Pancreas (tissue), 10 donors: Measurements from ENCODE around the gene ESRRG. TPM values are rescaled to one million over a fixed set of nuclear protein-coding genes. Genes with fewer than 3 reads are reported as not detected.

Experiments used
- ATAC-seq, 4 donors: fragments of 200-7000 bp; cut with Tn5 transposase; one replicate each; pipeline versions ENCODE4 v1.8.0 to v1.9.1; 2020; ENCODE audit warnings: mild to moderate bottlenecking in 4 of 4, moderate library complexity in 4 of 4
- DNase-seq, 6 donors: peaks; one replicate each; pipeline ENCODE4 v3.0.0-alpha.2; 2020
- FAIRE-seq: peaks from 2 replicates; lab custom pipeline; 2012; peaks lifted over from hg19 to GRCh38; lab: Jason Lieb, UNC
- H3K27ac ChIP-seq, 4 donors: fragments of 200-600 bp; sonication (generic); 1 replicate in 3 of 4; 2 replicates in 1 of 4; pipeline versions ENCODE4 v1.5.0 to v1.8.0; 2020
- H3K27me3 ChIP-seq, 4 donors: fragments of 200-600 bp; one replicate each; pipeline ENCODE4 v1.8.0; 2021
- H3K36me3 ChIP-seq, 3 donors: fragments of 200-600 bp; sonication (generic) in 1 of 3; one replicate each; pipeline versions ENCODE4 v1.5.0 to v1.8.0; 2020 to 2021
- H3K4me1 ChIP-seq, 3 donors: fragments of 200-600 bp; one replicate each; pipeline ENCODE4 v1.8.0; 2021
- H3K4me3 ChIP-seq, 4 donors: fragments of 200-600 bp; sonication (generic) in 2 of 4; one replicate each; pipeline versions ENCODE4 v1.5.0 to v1.8.0; 2020 to 2021
- H3K9me3 ChIP-seq, 4 donors: fragments of 200-600 bp; one replicate each; pipeline ENCODE4 v1.8.0; 2021
- WGBS, 2 donors: extraction: QIAGEN DNeasy Blood & Tissue Kit; methylation state at CpG; one replicate each; pipeline ENCODE4 v1.1.7; 2013; 5-methylcytosine and 5-hydroxymethylcytosine counted together
- intact Hi-C, 3 donors: fragments of 100-400 bp; cut with DNase I; formaldehyde crosslinking; loops; one replicate each; pipeline versions ENCODE4 v1.11.1 to v1.14.2; 2022
- polyA plus RNA-seq, 2 donors: library from polyadenylated mRNA; stranded (reverse); fragments of 200-250 nt; gene quantifications; one replicate each; pipeline ENCODE4 v1.2.3, GENCODE V29; 2013
- total RNA-seq, 6 donors: library from RNA; stranded (reverse); fragmentation: NEBNext Ultra II Directional in 4 of 6; extraction: Animal tissue kit (Norgen Biotek cat#: 25700) in 4 of 6; gene quantifications; one replicate each; pipeline versions ENCODE4 v1.2.1 to v1.2.4, GENCODE V29; 2021 to 2023
- TF ChIP-seq, protein P1 (sequence below), 4 donors: fragments of 200-600 bp; sonication (generic) in 3 of 4; IDR thresholded peaks; one replicate each; pipeline versions ENCODE4 v1.5.0 to v1.8.0; 2021; ENCODE audit warnings: antibody characterized with exemption in 4 of 4
- donor health status: healthy with polysubstance abuse.
- donor health status: DM: no; HTN: no; CAD: no; lungs with moderate emphysema.
- donor health status: DM: no; HTN: no; CAD: no.
- donor health status: control.
- donor health status: control.
- donor health status: Bipolar disorder and iron deficiency.
- donor health status: DM: yes; HTN: yes; CAD: no.
- donor health status: DM: no; HTN: no; CAD: no.
- donor health status: DM: no; HTN: no; CAD: no.
- donor health status: DM: yes; HTN: yes; CAD: no.

ESRRG gene
- total and polyA plus RNA-seq, 8 donors, result 3.5 to 14.9 (median 10.4) TPM

DNA sequence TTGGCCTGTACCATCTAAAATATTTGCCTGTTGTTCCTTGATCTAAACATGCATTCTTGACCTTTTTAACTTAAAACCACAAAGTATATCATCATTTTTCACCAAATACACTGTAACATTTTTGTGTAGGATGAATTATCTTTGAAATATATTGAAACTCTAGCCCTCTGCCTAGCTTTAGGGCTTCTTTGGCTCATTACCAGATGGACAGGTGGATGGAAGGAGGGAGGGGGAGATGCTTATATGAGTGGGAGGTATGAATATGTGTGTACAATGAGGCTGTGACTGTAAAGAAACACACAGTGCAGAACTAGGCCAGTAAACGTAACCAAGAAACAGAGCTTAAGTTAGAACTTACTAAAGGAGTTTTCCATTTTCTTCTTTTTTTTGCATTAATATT, 118.5 kb downstream of the ESRRG start:
- DNase-seq, result no peak
- ATAC-seq, result no peak
- Histone ChIP-seq H3K4me3 (no peak overlapping the region), H3K4me1 (no peaks in the 10 kb centered on the region), H3K36me3 (no peaks in the 10 kb centered on the region), H3K27ac (no peak overlapping the region), H3K9me3 (no peaks in the 10 kb centered on the region), H3K27me3 (no peaks in the 10 kb centered on the region)
- intact Hi-C loops, result no loop called here
- WGBS, 2 donors, result 94% methylated on average over 1 of the region's 1 CpG
- TF ChIP-seq, protein P1, sequence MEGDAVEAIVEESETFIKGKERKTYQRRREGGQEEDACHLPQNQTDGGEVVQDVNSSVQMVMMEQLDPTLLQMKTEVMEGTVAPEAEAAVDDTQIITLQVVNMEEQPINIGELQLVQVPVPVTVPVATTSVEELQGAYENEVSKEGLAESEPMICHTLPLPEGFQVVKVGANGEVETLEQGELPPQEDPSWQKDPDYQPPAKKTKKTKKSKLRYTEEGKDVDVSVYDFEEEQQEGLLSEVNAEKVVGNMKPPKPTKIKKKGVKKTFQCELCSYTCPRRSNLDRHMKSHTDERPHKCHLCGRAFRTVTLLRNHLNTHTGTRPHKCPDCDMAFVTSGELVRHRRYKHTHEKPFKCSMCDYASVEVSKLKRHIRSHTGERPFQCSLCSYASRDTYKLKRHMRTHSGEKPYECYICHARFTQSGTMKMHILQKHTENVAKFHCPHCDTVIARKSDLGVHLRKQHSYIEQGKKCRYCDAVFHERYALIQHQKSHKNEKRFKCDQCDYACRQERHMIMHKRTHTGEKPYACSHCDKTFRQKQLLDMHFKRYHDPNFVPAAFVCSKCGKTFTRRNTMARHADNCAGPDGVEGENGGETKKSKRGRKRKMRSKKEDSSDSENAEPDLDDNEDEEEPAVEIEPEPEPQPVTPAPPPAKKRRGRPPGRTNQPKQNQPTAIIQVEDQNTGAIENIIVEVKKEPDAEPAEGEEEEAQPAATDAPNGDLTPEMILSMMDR (IDR thresholded peaks at IDR 0.05), result no peak
- no peak for FAIRE-seq

DNA sequence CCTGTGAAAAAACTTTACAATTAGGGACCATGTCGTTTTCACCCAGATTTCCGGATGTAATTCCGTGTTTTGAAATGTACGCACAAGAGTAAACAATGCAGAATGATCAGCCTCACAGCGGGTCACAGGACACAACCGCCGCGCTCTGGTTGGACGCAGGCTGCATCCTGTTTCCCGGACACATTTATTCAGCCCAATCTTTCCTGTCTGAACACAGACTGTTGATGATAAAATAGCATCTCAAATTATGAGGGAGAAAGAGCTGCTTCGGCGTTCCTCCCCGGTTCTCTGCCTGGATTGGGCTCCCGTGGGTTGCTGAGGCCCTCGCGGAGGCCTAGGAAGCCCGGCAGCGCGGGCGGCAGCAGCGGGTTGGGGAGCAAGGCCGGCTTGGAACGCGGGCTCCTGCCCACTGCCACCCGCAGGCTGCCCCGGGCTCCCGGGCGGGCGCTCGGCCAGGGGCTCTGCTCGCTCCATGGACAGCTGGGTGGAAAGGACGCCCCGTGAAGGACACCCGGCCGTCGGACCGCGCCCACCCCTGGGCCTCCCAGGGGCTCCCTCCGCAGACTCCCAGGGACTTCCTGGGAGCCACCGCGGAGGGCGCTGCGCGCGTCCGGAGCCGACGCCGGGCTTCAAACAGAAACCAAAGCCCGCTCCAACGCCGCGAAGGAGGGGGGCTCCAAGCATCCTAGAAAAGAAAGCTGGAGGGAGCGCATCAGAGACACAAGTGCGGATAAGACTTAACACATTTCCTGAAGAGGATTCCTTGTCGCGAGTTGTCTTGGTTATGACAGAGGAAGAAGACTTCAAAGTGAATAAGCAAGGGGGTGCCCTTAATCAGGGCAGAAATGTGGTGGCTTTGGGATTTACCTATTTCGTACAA, 122.3 kb downstream of the ESRRG start:
- peak overlapping the region; percentile 52 to 72 (median 68) for H3K4me3 ChIP-seq
- H3K4me1 ChIP-seq, result no peaks in the 10 kb centered on the region
- ATAC-seq, result peak; percentile 92 to 96 (median 94)
- H3K27me3 ChIP-seq, result no peaks in the 10 kb centered on the region
- H3K9me3 ChIP-seq, result no peaks in the 10 kb centered on the region
- peak; percentile 65 for FAIRE-seq
- H3K27ac ChIP-seq, result peak overlapping the region; percentile 46 to 96 (median 95)
- intact Hi-C loops, result no loop called here
- TF ChIP-seq, protein P1 (IDR thresholded peaks at IDR 0.05), result peak in 3 of 4 donors; percentile 18 to 37 (median 20)
- DNase-seq, result peak; percentile 60 to 88 (median 74)
- H3K36me3 ChIP-seq, result no peaks in the 10 kb centered on the region
- 1% methylated on average over 58 of the region's 58 CpGs for WGBS, 2 donors

DNA sequence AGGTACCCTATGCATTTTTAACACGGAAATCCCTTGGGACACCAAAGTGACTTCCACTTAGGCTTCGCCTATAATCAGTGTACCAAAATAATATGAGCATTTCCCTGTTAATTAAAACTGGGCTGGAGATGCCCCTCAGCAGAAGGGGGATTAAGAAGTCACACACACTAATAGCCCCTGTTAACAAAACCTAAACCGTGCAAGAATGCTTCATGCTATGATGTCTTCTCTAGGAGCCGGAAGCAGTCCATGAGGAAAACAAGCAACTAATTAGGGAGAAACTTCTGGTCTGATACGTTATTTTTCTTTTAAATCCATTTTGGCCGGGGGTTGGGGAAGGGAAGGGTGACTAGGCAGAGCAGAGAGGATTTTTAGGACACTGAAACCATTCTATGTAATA, 123.4 kb downstream of the ESRRG start:
- Histone ChIP-seq H3K27me3 (no peaks in the 10 kb centered on the region), H3K4me1 (no peaks in the 10 kb centered on the region), H3K4me3 (no peak overlapping the region), H3K27ac (peak overlapping the region in 2 of 4 donors; percentile 94 to 96), H3K36me3 (no peaks in the 10 kb centered on the region), H3K9me3 (no peaks in the 10 kb centered on the region)
- no peak for DNase-seq
- no peak for ATAC-seq
- intact Hi-C loops, result no loop called here
- no peak for FAIRE-seq
- WGBS, 2 donors, result 96 to 97% methylated on average over 6 of the region's 6 CpGs
- TF ChIP-seq, protein P1 (IDR thresholded peaks at IDR 0.05), result no peak

DNA sequence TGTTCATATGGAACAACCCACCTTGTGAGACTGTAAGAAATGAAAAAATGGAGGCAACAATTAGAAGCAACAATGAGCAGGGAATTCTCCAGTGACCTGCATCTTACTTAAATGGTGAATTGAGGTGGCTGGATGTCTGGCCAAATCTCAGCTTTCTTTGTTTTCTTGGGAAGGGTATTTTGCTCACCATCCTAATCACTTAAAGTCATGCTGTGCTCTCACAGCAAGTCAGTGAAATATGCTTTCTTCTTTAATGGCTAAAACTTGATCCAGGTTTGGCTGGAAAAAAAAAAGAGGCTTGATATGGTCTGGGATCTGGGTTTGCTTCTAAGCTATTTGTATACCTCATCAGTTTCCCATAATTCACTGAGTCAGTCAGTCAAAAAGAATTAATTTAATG, 124.8 kb downstream of the ESRRG start:
- DNase-seq, result no peak
- H3K4me1 ChIP-seq, result no peaks in the 10 kb centered on the region
- TF ChIP-seq, protein P1 (IDR thresholded peaks at IDR 0.05), result no peak
- no peak for ATAC-seq
- no peak overlapping the region for H3K4me3 ChIP-seq
- intact Hi-C loops, result no loop called here
- H3K27ac ChIP-seq, result no peak overlapping the region
- H3K27me3 ChIP-seq, result no peaks in the 10 kb centered on the region
- no peaks in the 10 kb centered on the region for H3K36me3 ChIP-seq
- no peak for FAIRE-seq
- H3K9me3 ChIP-seq, result no peaks in the 10 kb centered on the region

DNA sequence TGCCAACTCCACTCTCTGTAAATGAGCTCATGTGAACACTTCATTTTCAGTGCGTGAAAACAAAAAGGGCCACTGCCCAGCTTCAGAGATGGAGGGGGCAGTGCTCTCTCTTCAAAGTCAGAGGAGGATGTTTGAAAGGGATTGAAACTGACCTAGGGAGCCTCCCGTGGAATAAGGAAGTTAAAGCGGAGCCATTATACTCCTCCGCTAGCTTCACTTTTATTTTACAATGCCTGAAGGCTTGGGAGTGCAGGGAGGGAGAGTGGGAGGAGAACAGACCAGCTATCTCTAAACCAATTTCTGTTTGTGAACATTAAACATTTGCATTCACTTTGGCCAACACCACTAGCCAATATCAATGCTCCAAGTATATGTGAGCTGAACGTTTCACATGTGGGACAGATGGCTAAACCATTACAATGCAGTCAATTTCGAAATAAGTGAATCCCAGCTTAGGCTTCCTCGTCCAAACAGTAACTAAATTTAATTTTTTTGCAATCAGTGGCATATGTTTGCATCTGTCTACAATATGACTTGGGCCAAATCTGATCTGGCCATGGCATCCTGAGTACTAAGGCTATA, 126.9 kb downstream of the ESRRG start:
- no peak overlapping the region for H3K27ac ChIP-seq
- H3K9me3 ChIP-seq, result no peaks in the 10 kb centered on the region
- no peak for FAIRE-seq
- TF ChIP-seq, protein P1 (IDR thresholded peaks at IDR 0.05), result no peak
- no peaks in the 10 kb centered on the region for H3K36me3 ChIP-seq
- H3K27me3 ChIP-seq, result no peaks in the 10 kb centered on the region
- WGBS, 2 donors, result 76 to 79% methylated on average over 7 of the region's 7 CpGs
- H3K4me1 ChIP-seq, result no peaks in the 10 kb centered on the region
- no peak for DNase-seq
- intact Hi-C loops, result no loop called here
- no peak overlapping the region for H3K4me3 ChIP-seq
- no peak for ATAC-seq
